Caco-2 (cell line): ENCODE data around the gene PARD3B. TPM values are rescaled to one million over a fixed set of nuclear protein-coding genes. Genes with fewer than 3 reads are reported as not detected.

Experiments
- BruUV-seq: library from RNA; stranded (reverse); fragments of 400-500 nt; replicated peaks from 2 replicates; lab custom pipeline; 2021; lab: Mats Ljungman, UMichigan
- CTCF ChIA-PET: fragments of 300-600 bp; sonication (Branson Sonifier 250); formaldehyde crosslinking; loops from one replicate; lab custom pipeline; 2022; ENCODE audit warnings: antibody characterized with exemption; lab: Charles Lee
- POLR2A ChIA-PET: fragments of 300-600 bp; sonication (Branson Sonifier 250); formaldehyde crosslinking; loops from one replicate; lab custom pipeline; 2022; ENCODE audit warnings: antibody characterized with exemption; lab: Charles Lee
- DNase-seq, 2 experiments: peaks; one replicate each; pipeline versions ENCODE4 v3.0.0 to v3.0.0-alpha.2; 2020 to 2022
- H3K27me3 ChIP-seq: replicated peaks from 2 replicates; pipeline ENCODE4 v1.6.0; 2011; ENCODE audit warnings: low read length; ENCODE audit not compliant: control insufficient read depth, insufficient read depth
- H3K36me3 ChIP-seq: 2 replicates; pipeline ENCODE4 v1.5.1; 2011; ENCODE audit warnings: low read length; ENCODE audit not compliant: control insufficient read depth, insufficient read depth
- H3K4me1 ChIP-seq: fragments of 250-450 bp; sonication (Bioruptor Pico); 2 replicates; pipeline ENCODE4 v1.5.1; 2020; ENCODE audit warnings: mild to moderate bottlenecking
- H3K4me3 ChIP-seq: 2 replicates; pipeline ENCODE4 v1.5.1; 2011; ENCODE audit warnings: low read depth, mild to moderate bottlenecking, control low read depth, low read length
- H3K9me3 ChIP-seq: fragments of 250-450 bp; sonication (Bioruptor Pico); 2 replicates; pipeline ENCODE4 v1.5.1; 2020; ENCODE audit warnings: mild to moderate bottlenecking, moderate library complexity
- H3K27ac Mint-ChIP-seq: one replicate; pipeline ENCODE4 v1.8.0; 2022; ENCODE audit warnings: mixed read lengths; ENCODE audit not compliant: unreplicated experiment
- H3K27me3 Mint-ChIP-seq: one replicate; pipeline ENCODE4 v1.8.0; 2022; ENCODE audit warnings: mixed read lengths; ENCODE audit not compliant: insufficient read depth, unreplicated experiment
- H3K36me3 Mint-ChIP-seq: one replicate; pipeline ENCODE4 v1.8.0; 2022; ENCODE audit warnings: mild to moderate bottlenecking, mixed read lengths; ENCODE audit not compliant: insufficient read depth, unreplicated experiment
- H3K4me1 Mint-ChIP-seq: one replicate; pipeline ENCODE4 v1.8.0; 2022; ENCODE audit warnings: low read depth, mixed read lengths; ENCODE audit not compliant: unreplicated experiment
- H3K4me3 Mint-ChIP-seq: one replicate; pipeline ENCODE4 v1.8.0; 2022; ENCODE audit warnings: mild to moderate bottlenecking, moderate library complexity, mixed read lengths; ENCODE audit not compliant: unreplicated experiment
- H3K9me3 Mint-ChIP-seq: one replicate; pipeline ENCODE4 v1.8.0; 2022; ENCODE audit warnings: mixed read lengths; ENCODE audit not compliant: unreplicated experiment
- CTCF ChIP-seq, 2 experiments: fragments of 200-600 bp in 1 of 2; IDR thresholded peaks; 1 replicate in 1 of 2; 2 replicates in 1 of 2; pipeline versions ENCODE4 v1.5.1 to v1.8.0; 2011 to 2022; ENCODE audit warnings: antibody characterized with exemption in 1 of 2, control low read depth in 1 of 2, inconsistent platforms in 1 of 2, low read depth in 1 of 2, low read length in 1 of 2, mild to moderate bottlenecking in 1 of 2, moderate library complexity in 1 of 2; ENCODE audit not compliant: insufficient read depth in 1 of 2, severe bottlenecking in 1 of 2, unreplicated experiment in 1 of 2
- intact Hi-C: fragments of 100-400 bp; cut with micrococcal nuclease; formaldehyde crosslinking; loops from one replicate; pipeline ENCODE4 v1.10.0; 2022; ENCODE audit not compliant: unreplicated experiment
- total RNA-seq: library from RNA; stranded (reverse); gene quantifications from 2 replicates; pipeline ENCODE4 v1.2.3, GENCODE V29; 2022

PARD3B gene
- total RNA-seq, 1 experiment from 2014 or later, result 68.9 TPM

GRCh38 chr2:204899983-204900382 is 354.7 kb downstream of the PARD3B start:
- H3K4me1 Mint-ChIP-seq, result peaks cover 34% of the 10 kb centered on the region

GRCh38 chr2:204900487-204900886 is 355.2 kb downstream of the PARD3B start:
- DNase-seq, result peak; percentile 62 to 83
- H3K4me3 Mint-ChIP-seq, result peak overlapping the region; percentile 48
- H3K27ac Mint-ChIP-seq, result peak overlapping the region; percentile 77
- peaks cover 21% of the 10 kb centered on the region for H3K9me3 Mint-ChIP-seq
- H3K36me3 Mint-ChIP-seq, result peaks cover 29% of the 10 kb centered on the region
- POLR2A ChIA-PET, result no interaction called here
- CTCF ChIA-PET, result no interaction called here
- Histone ChIP-seq H3K9me3 (peaks cover 10% of the 10 kb centered on the region; the same call in 1 of the 2 replicates), H3K4me1 (peaks cover 26% of the 10 kb centered on the region), H3K36me3 (peaks cover 2% of the 10 kb centered on the region; the same call in 1 of the 2 replicates), H3K4me3 (no peak overlapping the region), H3K27me3 (no peaks in the 10 kb centered on the region)
- H3K4me1 Mint-ChIP-seq, result peaks cover 39% of the 10 kb centered on the region
- no peaks in the 10 kb centered on the region for H3K27me3 Mint-ChIP-seq
- no TSS peak for BruUV-seq
- intact Hi-C loops, result loop anchor here (1.0 to 5.0 kb wide), 6 partner anchors 12 to 780 kb away; no protein-coding TSS in a partner anchor
- TF ChIP-seq CTCF (IDR thresholded peaks at IDR 0.05; ENCODE audit: insufficient read depth in 1 of 2, low read depth in 1 of 2, low read length in 1 of 2, severe bottlenecking in 1 of 2, unreplicated experiment in 1 of 2), result no peak

More at GRCh38 chr2:204899983-204900382, 354.7 kb downstream of the PARD3B start:
- peaks cover 13% of the 10 kb centered on the region; the same call in 1 of the 2 replicates for H3K9me3 ChIP-seq
- H3K27me3 Mint-ChIP-seq, result no peaks in the 10 kb centered on the region
- BruUV-seq, result no TSS peak
- no peak for DNase-seq
- TF ChIP-seq CTCF (IDR thresholded peaks at IDR 0.05; ENCODE audit: insufficient read depth in 1 of 2, low read depth in 1 of 2, low read length in 1 of 2, severe bottlenecking in 1 of 2, unreplicated experiment in 1 of 2), result no peak
- H3K4me3 Mint-ChIP-seq, result peak overlapping the region; percentile 48
- H3K27me3 ChIP-seq, result no peaks in the 10 kb centered on the region
- peaks cover 21% of the 10 kb centered on the region for H3K9me3 Mint-ChIP-seq
- peaks cover 29% of the 10 kb centered on the region for H3K36me3 Mint-ChIP-seq
- CTCF ChIA-PET, result no interaction called here
- peaks cover 2% of the 10 kb centered on the region; the same call in 1 of the 2 replicates for H3K36me3 ChIP-seq
- peaks cover 26% of the 10 kb centered on the region for H3K4me1 ChIP-seq
- POLR2A ChIA-PET, result no interaction called here
- H3K27ac Mint-ChIP-seq, result peak overlapping the region; percentile 77
- intact Hi-C loops, result loop anchor here (1.0 to 5.0 kb wide), 6 partner anchors 12 to 781 kb away; no protein-coding TSS in a partner anchor
- H3K4me3 ChIP-seq, result no peak overlapping the region

- H3K4me3 ChIP-seq, result no peak overlapping the region
- BruUV-seq, result no TSS peak
- peaks cover 26% of the 10 kb centered on the region for H3K4me1 ChIP-seq
- DNase-seq, result peak; percentile 80 to 86
- H3K4me3 Mint-ChIP-seq, result peak overlapping the region; percentile 48
- peaks cover 2% of the 10 kb centered on the region; the same call in 1 of the 2 replicates for H3K36me3 ChIP-seq
- H3K27me3 ChIP-seq, result no peaks in the 10 kb centered on the region
- peak overlapping the region; percentile 77 for H3K27ac Mint-ChIP-seq
- H3K9me3 Mint-ChIP-seq, result peaks cover 21% of the 10 kb centered on the region
- peaks cover 44% of the 10 kb centered on the region for H3K4me1 Mint-ChIP-seq
- POLR2A ChIA-PET, result no interaction called here
- CTCF ChIA-PET, result interaction anchor here (0.7 kb wide), 1 partner anchor 8 kb away, joined by 3 read pairs; no protein-coding TSS in a partner anchor
- H3K9me3 ChIP-seq, result peaks cover 10% of the 10 kb centered on the region; the same call in 1 of the 2 replicates
- H3K36me3 Mint-ChIP-seq, result peaks cover 29% of the 10 kb centered on the region
- intact Hi-C loops, result loop anchor here (1.0 to 5.0 kb wide), 7 partner anchors 13 to 780 kb away; no protein-coding TSS in a partner anchor
- H3K27me3 Mint-ChIP-seq, result no peaks in the 10 kb centered on the region
- no peak for TF ChIP-seq CTCF (IDR thresholded peaks at IDR 0.05; ENCODE audit: insufficient read depth in 1 of 2, low read depth in 1 of 2, low read length in 1 of 2, severe bottlenecking in 1 of 2, unreplicated experiment in 1 of 2)
Observed at GRCh38 chr2:204900910-204901309, 355.6 kb downstream of the PARD3B start.
